Measurements from ENCODE around the gene RUFY2.

RUFY2 gene

DNA sequence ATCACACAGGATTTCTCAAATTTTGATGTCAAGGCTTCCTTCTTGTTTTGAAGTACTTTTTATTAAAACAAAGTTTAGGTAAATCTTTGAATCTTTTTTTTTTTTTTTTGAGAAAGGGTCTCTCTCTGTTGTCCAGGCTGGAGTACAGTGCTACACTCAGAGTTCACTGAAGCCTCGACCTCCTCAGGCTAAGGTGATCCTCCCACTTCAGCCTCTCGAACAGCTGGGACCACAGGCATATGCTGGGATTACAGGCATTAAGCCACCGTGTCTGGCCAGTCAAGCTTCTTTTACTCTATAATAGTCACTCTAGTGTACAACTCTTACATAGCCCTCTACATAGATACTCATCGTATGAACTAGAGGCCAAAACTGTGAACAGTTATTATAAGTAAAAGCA lies 3.4 kb downstream of the RUFY2 start:
- Histone ChIP-seq H3K4me3 (no peak overlapping the region), H3K27ac (no peak overlapping the region)
- TF ChIP-seq, protein P1, sequence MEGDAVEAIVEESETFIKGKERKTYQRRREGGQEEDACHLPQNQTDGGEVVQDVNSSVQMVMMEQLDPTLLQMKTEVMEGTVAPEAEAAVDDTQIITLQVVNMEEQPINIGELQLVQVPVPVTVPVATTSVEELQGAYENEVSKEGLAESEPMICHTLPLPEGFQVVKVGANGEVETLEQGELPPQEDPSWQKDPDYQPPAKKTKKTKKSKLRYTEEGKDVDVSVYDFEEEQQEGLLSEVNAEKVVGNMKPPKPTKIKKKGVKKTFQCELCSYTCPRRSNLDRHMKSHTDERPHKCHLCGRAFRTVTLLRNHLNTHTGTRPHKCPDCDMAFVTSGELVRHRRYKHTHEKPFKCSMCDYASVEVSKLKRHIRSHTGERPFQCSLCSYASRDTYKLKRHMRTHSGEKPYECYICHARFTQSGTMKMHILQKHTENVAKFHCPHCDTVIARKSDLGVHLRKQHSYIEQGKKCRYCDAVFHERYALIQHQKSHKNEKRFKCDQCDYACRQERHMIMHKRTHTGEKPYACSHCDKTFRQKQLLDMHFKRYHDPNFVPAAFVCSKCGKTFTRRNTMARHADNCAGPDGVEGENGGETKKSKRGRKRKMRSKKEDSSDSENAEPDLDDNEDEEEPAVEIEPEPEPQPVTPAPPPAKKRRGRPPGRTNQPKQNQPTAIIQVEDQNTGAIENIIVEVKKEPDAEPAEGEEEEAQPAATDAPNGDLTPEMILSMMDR (IDR thresholded peaks at IDR 0.05) = no peak
- DNase-seq (ENCODE audit: low spot score) = no peak

DNA sequence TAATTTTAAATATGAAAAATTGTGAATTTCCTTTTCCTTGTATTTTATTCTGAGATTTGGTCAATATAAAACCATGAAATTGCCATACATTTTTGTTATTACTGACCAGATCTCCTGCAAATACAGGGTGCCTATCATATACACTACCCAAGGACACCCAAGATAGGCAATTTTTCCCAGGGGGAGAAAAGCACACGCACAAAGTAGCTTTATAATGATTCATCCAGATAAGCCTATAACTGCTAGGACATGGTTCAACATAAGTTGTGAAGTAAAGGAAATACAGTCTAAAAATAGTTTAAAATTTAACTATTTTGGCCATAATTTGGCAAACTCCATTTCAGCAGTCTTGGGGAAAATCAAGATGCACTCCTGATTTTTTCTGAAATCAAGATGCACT lies 4.8 kb downstream of the RUFY2 start:
- H3K4me3 ChIP-seq = no peak overlapping the region
- TF ChIP-seq, protein P1 (IDR thresholded peaks at IDR 0.05) = no peak
- no peak for DNase-seq (ENCODE audit: low spot score)
- H3K27ac ChIP-seq = no peak overlapping the region

DNA sequence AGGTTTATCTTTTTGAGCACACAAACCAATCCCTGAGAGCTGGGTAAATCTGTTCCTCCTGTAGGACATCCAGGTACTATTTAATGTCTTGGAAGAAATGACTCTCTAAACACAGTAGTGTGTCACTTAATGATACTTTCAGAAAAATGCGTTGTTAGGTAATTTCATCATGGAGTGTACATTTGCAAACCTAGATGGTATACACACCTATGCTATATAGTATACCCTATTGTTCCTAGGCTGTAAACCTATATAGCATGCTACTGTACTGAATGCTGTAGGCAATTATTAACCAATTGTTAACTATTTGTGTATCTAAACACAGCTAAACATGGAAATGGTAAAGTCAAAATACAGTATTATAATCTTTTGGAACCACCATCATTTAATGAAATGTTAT lies 10.1 kb downstream of the RUFY2 start:
- no peak overlapping the region for H3K27ac ChIP-seq
- no peak for DNase-seq (ENCODE audit: low spot score)
- no peak overlapping the region for H3K4me3 ChIP-seq
- TF ChIP-seq, protein P1 (IDR thresholded peaks at IDR 0.05) = no peak

DNA sequence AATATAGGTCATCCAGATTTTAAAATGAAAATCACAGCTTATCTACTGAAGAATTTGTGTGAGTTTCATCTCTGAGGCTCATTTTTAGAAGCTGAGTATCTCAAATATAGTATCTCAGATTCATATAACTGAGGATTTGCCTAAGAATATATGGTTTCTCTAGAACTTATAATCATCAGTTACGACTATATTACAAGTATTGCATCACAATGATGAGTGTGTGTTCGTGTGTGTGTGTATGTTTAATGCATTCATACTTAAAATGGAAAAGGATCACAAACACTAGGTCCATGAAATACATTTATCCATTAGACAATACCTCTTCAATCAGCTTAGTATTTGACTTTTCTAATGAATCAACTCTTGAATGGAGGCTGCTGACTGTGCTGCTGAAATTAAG lies 21.3 kb downstream of the RUFY2 start:
- no peak for DNase-seq (ENCODE audit: low spot score)
- H3K4me3 ChIP-seq = no peak overlapping the region
- TF ChIP-seq, protein P1 (IDR thresholded peaks at IDR 0.05) = no peak
- no peak overlapping the region for H3K27ac ChIP-seq

DNA sequence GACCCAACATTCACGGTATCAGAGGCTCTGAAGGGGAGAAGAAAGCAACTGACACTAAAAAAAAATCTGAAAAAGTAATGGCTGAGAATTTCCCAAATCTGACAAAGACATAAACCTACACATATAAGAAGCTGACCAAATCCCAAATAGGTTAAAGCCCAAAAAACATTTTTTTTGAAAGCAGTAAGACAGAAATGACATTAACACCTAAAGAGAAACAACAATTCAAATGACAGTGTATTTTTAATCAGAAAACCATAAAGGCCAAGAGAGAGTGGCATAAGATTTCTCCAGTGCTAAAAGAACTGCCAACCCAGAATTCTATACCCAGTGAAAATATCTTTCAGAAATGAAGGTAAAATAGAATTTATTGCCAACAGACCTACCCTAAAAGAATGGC lies 35.5 kb downstream of the RUFY2 start:
- no peak overlapping the region for H3K27ac ChIP-seq
- TF ChIP-seq, protein P1 (IDR thresholded peaks at IDR 0.05) = no peak
- no peak overlapping the region for H3K4me3 ChIP-seq
- DNase-seq (ENCODE audit: low spot score) = no peak

DNA sequence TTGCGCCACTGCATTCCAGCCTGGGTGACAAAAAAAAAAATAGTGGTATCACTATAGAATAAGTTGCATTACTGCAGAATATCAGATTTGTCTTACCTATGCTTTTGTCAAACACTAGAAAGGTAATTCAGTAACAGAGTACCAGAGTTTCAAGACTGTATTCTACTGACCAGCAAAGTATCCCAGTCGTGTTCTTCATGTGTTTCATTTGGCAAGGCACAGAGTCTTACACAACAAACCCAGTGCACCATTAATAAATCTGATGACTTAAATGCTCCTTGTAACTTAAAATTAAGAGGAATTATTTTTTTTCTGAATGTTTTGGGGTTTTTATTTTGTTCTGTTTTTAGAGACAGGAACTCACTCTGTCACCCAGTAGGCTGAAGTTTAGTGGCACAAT lies 40.0 kb downstream of the RUFY2 start:
- no peak overlapping the region for H3K4me3 ChIP-seq
- TF ChIP-seq, protein P1 (IDR thresholded peaks at IDR 0.05) = no peak
- H3K27ac ChIP-seq = no peak overlapping the region
- DNase-seq (ENCODE audit: low spot score) = no peak

DNA sequence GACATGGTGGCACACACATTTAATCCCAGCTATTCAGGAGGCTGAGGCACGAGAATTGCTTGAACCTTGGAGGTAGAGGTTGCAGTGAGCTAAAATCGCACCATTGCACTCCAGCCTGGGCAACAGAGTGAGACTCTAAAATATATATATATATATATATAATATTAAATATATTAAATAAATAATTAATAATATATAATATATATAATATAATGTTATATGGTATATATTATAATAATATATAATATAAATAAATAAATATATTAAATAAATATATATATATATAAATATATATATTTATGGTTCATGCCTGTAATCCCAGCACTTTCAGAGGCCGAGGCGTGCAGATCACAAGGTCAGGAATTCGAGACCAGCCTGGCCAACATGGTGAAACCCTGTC lies 40.5 kb downstream of the RUFY2 start:
- Histone ChIP-seq H3K27ac (no peak overlapping the region), H3K4me3 (no peak overlapping the region)
- DNase-seq (ENCODE audit: low spot score) = no peak
- TF ChIP-seq, protein P1 (IDR thresholded peaks at IDR 0.05) = no peak

Measured in coronary artery (tissue), 2 donors.